CD14-positive monocyte (primary cell): ENCODE results near the gene HHEX. TPM values are rescaled to one million over a fixed set of nuclear protein-coding genes. Genes with fewer than 3 reads are reported as not detected.

Experiments
- DNase-seq, 3 donors: peaks; one replicate each; pipeline ENCODE4 v3.0.0-alpha.2; 2011 to 2022
- H2AFZ ChIP-seq: 2 replicates; pipeline ENCODE4 v1.6.0; 2012; ENCODE audit warnings: mild to moderate bottlenecking, low read depth, low read length, inconsistent platforms; ENCODE audit not compliant: insufficient read depth, poor library complexity, severe bottlenecking
- H3K27ac ChIP-seq, 2 donors: 1 replicate in 1 of 2; 2 replicates in 1 of 2; pipeline ENCODE4 v1.5.1; 2012 to 2013; ENCODE audit warnings: low read length in 2 of 2, control low read depth in 1 of 2, inconsistent platforms in 1 of 2, low read depth in 1 of 2, mild to moderate bottlenecking in 1 of 2
- H3K27me3 ChIP-seq, 2 donors: one replicate each; pipeline versions ENCODE4 v1.6.0 to v1.6.1; 2011 to 2013; ENCODE audit warnings: low read length in 2 of 2; ENCODE audit not compliant: control insufficient read depth in 2 of 2, insufficient read depth in 2 of 2
- H3K36me3 ChIP-seq, 2 donors: replicated peaks in 1 of 2; 1 replicate in 1 of 2; 2 replicates in 1 of 2; pipeline versions ENCODE4 v1.5.1 to v1.6.1; 2012 to 2013; ENCODE audit warnings: low read length in 2 of 2, control low read depth in 1 of 2, inconsistent platforms in 1 of 2, mild to moderate bottlenecking in 1 of 2; ENCODE audit not compliant: insufficient read depth in 2 of 2, control insufficient read depth in 1 of 2
- H3K4me1 ChIP-seq, 2 donors: 1 replicate in 1 of 2; 2 replicates in 1 of 2; pipeline versions ENCODE4 v1.5.1 to v1.6.1; 2012 to 2013; ENCODE audit warnings: low read length in 2 of 2, control low read depth in 1 of 2, inconsistent platforms in 1 of 2, mild to moderate bottlenecking in 1 of 2, moderate library complexity in 1 of 2; ENCODE audit not compliant: insufficient read depth in 2 of 2, control insufficient read depth in 1 of 2
- H3K4me2 ChIP-seq: replicated peaks from 2 replicates; pipeline ENCODE3; 2012; ENCODE audit warnings: low read length, moderate library complexity, mild to moderate bottlenecking; ENCODE audit not compliant: poor library complexity, severe bottlenecking; ENCODE audit errors: extremely low read depth
- H3K4me3 ChIP-seq, 3 experiments: fragments of 200-600 bp in 1 of 3; sonication (generic) in 1 of 3; replicated peaks in 1 of 3; 1 replicate in 2 of 3; 2 replicates in 1 of 3; pipeline ENCODE4 v1.5.1; 2011 to 2013; ENCODE audit warnings: low read length in 3 of 3, mild to moderate bottlenecking in 3 of 3, control low read depth in 2 of 3, low read depth in 2 of 3, inconsistent platforms in 1 of 3, moderate library complexity in 1 of 3
- H3K79me2 ChIP-seq: 2 replicates; pipeline ENCODE4 v1.6.0; 2012; ENCODE audit warnings: mild to moderate bottlenecking, control low read depth, inconsistent platforms, low read length, moderate library complexity; ENCODE audit not compliant: insufficient read depth
- H3K9ac ChIP-seq: 2 replicates; pipeline ENCODE4 v1.6.0; 2017; ENCODE audit warnings: low read length, mild to moderate bottlenecking; ENCODE audit not compliant: insufficient read depth, poor library complexity, severe bottlenecking
- H3K9me3 ChIP-seq, 2 donors: replicated peaks in 1 of 2; 1 replicate in 1 of 2; 2 replicates in 1 of 2; pipeline versions ENCODE4 v1.5.1 to v1.6.1; 2012 to 2013; ENCODE audit warnings: low read length in 2 of 2, control low read depth in 1 of 2; ENCODE audit not compliant: control insufficient read depth in 1 of 2, insufficient read depth in 1 of 2
- H4K20me1 ChIP-seq: 2 replicates; pipeline ENCODE4 v1.6.0; 2012; ENCODE audit warnings: mild to moderate bottlenecking, low read length, control low read depth, moderate library complexity; ENCODE audit not compliant: insufficient read depth
- H3K27ac Mint-ChIP-seq, 7 donors: one replicate each; pipeline ENCODE4 v1.8.0; 2020; ENCODE audit warnings: mild to moderate bottlenecking in 7 of 7, mixed read lengths in 7 of 7, moderate library complexity in 6 of 7, inconsistent platforms in 2 of 7
- H3K27me3 Mint-ChIP-seq, 3 donors: one replicate each; pipeline ENCODE4 v1.8.0; 2021 to 2022; ENCODE audit warnings: low read depth in 3 of 3, mild to moderate bottlenecking in 3 of 3, mixed read lengths in 3 of 3, moderate library complexity in 3 of 3, inconsistent platforms in 1 of 3
- H3K36me3 Mint-ChIP-seq, 2 donors: one replicate each; pipeline ENCODE4 v1.8.0; 2020; ENCODE audit warnings: mixed read lengths in 2 of 2, inconsistent platforms in 1 of 2, mild to moderate bottlenecking in 1 of 2
- H3K4me1 Mint-ChIP-seq: one replicate; pipeline ENCODE4 v1.8.0; 2020; ENCODE audit warnings: mild to moderate bottlenecking, mixed read lengths
- H3K4me3 Mint-ChIP-seq, 2 donors: one replicate each; pipeline ENCODE4 v1.8.0; 2020; ENCODE audit warnings: mild to moderate bottlenecking in 2 of 2, mixed read lengths in 2 of 2, moderate library complexity in 1 of 2
- H3K9me3 Mint-ChIP-seq, 7 donors: one replicate each; pipeline ENCODE4 v1.8.0; 2020 to 2022; ENCODE audit warnings: mixed read lengths in 7 of 7, mild to moderate bottlenecking in 6 of 7, moderate library complexity in 6 of 7, inconsistent platforms in 2 of 7
- WGBS: methylation state at CpG from one replicate; pipeline ENCODE4 v1.1.5; 2013; ENCODE audit warnings: missing lambda C conversion rate; ENCODE audit not compliant: insufficient coverage; 5-methylcytosine and 5-hydroxymethylcytosine counted together
- intact Hi-C, 2 donors: fragments of 100-400 bp; cut with micrococcal nuclease; formaldehyde crosslinking; loops; one replicate each; pipeline versions ENCODE4 v1.15.0 to v1.15.1; 2023
- polyA plus RNA-seq, 3 donors: library from polyadenylated mRNA; depleted of rRNA in 1 of 3; unstranded in 2 of 3; stranded (reverse) in 1 of 3; fragments of 300-500 nt in 2 of 3; fragments of >200 nt in 1 of 3; fragmentation: Illumina TruSeq in 2 of 3; gene quantifications; 1 replicate in 2 of 3; 2 replicates in 1 of 3; pipeline ENCODE4 v1.2.3, GENCODE V29; 2012 to 2021
- TF ChIP-seq, protein P1 (sequence below): fragments of 200-600 bp; IDR thresholded peaks from one replicate; pipeline ENCODE4 v1.8.0; 2022; ENCODE audit warnings: antibody characterized with exemption, mild to moderate bottlenecking

Gene HHEX
- polyA plus RNA-seq, 3 donors = 33.6 to 54.6 (median 51.2) TPM

DNA sequence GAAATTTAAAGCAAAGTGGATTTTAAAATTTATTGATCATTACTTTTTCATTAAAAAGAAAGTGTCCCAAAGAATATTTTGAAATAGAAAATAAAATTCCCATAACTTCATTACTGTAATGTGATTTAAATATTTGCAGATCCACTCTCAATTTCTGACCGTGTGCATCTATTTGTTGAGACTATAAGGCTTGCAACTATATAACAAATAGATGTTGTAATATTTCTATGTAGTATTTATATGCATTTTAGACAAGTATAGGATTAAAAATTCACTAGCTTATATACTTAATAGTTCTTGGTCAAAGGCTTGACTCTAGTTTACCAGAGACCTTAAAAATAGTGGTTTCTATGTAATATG is 3.8 kb downstream of the HHEX start:
- TF ChIP-seq, protein P1, sequence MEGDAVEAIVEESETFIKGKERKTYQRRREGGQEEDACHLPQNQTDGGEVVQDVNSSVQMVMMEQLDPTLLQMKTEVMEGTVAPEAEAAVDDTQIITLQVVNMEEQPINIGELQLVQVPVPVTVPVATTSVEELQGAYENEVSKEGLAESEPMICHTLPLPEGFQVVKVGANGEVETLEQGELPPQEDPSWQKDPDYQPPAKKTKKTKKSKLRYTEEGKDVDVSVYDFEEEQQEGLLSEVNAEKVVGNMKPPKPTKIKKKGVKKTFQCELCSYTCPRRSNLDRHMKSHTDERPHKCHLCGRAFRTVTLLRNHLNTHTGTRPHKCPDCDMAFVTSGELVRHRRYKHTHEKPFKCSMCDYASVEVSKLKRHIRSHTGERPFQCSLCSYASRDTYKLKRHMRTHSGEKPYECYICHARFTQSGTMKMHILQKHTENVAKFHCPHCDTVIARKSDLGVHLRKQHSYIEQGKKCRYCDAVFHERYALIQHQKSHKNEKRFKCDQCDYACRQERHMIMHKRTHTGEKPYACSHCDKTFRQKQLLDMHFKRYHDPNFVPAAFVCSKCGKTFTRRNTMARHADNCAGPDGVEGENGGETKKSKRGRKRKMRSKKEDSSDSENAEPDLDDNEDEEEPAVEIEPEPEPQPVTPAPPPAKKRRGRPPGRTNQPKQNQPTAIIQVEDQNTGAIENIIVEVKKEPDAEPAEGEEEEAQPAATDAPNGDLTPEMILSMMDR = no peak
- peak overlapping the region; percentile 98 for H3K4me2 ChIP-seq
- peaks cover 62% of the 10 kb centered on the region for H3K79me2 ChIP-seq
- H3K4me1 Mint-ChIP-seq = peaks cover 66% of the 10 kb centered on the region
- H3K4me3 Mint-ChIP-seq = no peak overlapping the region
- H3K27me3 ChIP-seq = no peaks in the 10 kb centered on the region
- DNase-seq = no peak
- H3K9me3 ChIP-seq = no peaks in the 10 kb centered on the region
- no peak overlapping the region for H3K27ac ChIP-seq
- peaks cover 0 to 2% (median 0%) of the 10 kb centered on the region in 7 donors for H3K9me3 Mint-ChIP-seq
- H2AFZ ChIP-seq = no peak overlapping the region
- H3K27ac Mint-ChIP-seq = no peak overlapping the region
- no peak overlapping the region for H3K9ac ChIP-seq
- peaks cover 32 to 33% of the 10 kb centered on the region in 2 donors for H3K36me3 ChIP-seq
- WGBS = no CpG with 5 or more reads among the region's 1 CpG
- intact Hi-C loops = loop anchor here (5.0 to 10.0 kb wide), 3 partner anchors 61 to 154 kb away; partner anchors contain the start of genes EXOC6 (in 2 of the 2) and KIF11 (in 1 of the 2)
- peaks cover 0 to 1% (median 0%) of the 10 kb centered on the region in 3 donors for H3K27me3 Mint-ChIP-seq
- peaks cover 67% of the 10 kb centered on the region for H4K20me1 ChIP-seq
- H3K4me3 ChIP-seq = peak overlapping the region in 1 of 3 experiments; percentile 86
- peaks cover 34 to 47% of the 10 kb centered on the region in 2 donors for H3K36me3 Mint-ChIP-seq
- H3K4me1 ChIP-seq = peaks cover 16 to 47% of the 10 kb centered on the region in 2 donors

DNA sequence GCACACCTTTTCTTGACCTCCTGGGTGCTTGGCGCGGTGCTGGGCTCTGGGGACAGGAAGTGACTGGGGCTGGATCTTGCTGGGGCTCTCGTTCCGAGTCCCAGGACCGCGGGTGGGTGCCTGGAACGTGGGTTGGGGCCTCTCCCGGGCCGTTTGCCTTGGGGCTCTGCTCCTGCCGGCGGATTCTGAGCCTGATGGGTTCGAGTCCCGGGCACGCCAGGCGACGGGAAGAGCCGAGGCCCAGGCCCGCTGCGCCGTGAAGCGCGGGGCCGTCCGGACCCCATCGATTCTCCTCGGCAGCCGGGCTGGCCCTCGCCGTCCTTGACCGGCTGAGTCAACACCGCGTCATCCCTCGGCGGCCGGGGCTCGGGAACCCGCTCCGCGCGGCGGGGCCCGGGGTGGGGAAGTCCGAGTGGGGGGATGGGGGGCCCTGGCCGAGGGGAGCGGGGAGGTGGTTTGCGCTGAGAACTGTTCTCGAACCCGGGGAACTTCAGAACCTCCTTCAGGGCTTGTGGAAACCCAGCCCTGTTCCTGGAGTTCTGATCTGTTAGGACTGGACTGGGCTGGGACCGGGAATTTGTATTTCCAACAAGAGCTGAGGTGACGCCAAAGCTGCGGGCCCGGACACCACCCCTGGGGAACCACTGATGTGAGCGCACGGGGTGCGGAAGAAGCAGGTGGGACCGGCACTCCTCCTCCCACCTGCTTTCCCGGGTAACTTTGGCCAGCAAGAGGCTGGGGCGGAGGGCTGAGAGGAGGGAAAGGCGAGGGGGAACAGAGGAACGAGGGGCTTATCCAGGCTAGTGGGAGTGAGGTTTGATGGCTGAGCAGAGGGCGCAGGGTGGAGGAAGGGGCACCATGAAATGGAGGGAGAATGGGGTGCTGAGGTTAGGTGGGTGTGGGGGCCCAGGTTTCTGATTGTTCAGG is 6.2 kb downstream of the HHEX start:
- Histone ChIP-seq H3K9me3 (no peaks in the 10 kb centered on the region), H4K20me1 (peaks cover 61% of the 10 kb centered on the region), H3K4me3 (no peak overlapping the region), H3K9ac (no peak overlapping the region), H3K79me2 (peaks cover 40% of the 10 kb centered on the region), H3K27me3 (no peaks in the 10 kb centered on the region), H3K36me3 (peaks cover 32 to 33% of the 10 kb centered on the region in 2 donors), H2AFZ (no peak overlapping the region), H3K4me2 (no peak overlapping the region), H3K27ac (no peak overlapping the region), H3K4me1 (peaks cover 28 to 59% of the 10 kb centered on the region in 2 donors)
- Mint-ChIP-seq H3K4me3 (no peak overlapping the region), H3K9me3 (peaks cover 0 to 2% (median 0%) of the 10 kb centered on the region in 7 donors), H3K36me3 (peaks cover 34 to 47% of the 10 kb centered on the region in 2 donors), H3K27ac (peak overlapping the region in 3 of 7 donors; percentile 70 to 80 (median 80)), H3K27me3 (peaks cover 0 to 7% (median 0%) of the 10 kb centered on the region in 3 donors), H3K4me1 (peaks cover 77% of the 10 kb centered on the region)
- TF ChIP-seq, protein P1 = no peak
- intact Hi-C loops = loop anchor here in 1 of 2 donors (10.0 kb wide), 1 partner anchor 59 kb away; no protein-coding TSS in a partner anchor
- no peak for DNase-seq
- 90% methylated on average over 38 of the region's 61 CpGs for WGBS
